HL-60 (cell line): ENCODE measurements around the gene ZSWIM4.

Source experiments
- TF ChIP-seq, protein P1 (sequence below): IDR thresholded peaks from one replicate; pipeline ENCODE4 v1.5.1; 2011; ENCODE audit warnings: low read length, control low read depth, inconsistent platforms; ENCODE audit not compliant: insufficient read depth
- TF ChIP-seq, protein P2 (sequence below): IDR thresholded peaks from 2 replicates; pipeline ENCODE4 v1.6.1; 2012; ENCODE audit warnings: low read depth; ENCODE audit not compliant: insufficient replicate concordance

- TF ChIP-seq, protein P1, sequence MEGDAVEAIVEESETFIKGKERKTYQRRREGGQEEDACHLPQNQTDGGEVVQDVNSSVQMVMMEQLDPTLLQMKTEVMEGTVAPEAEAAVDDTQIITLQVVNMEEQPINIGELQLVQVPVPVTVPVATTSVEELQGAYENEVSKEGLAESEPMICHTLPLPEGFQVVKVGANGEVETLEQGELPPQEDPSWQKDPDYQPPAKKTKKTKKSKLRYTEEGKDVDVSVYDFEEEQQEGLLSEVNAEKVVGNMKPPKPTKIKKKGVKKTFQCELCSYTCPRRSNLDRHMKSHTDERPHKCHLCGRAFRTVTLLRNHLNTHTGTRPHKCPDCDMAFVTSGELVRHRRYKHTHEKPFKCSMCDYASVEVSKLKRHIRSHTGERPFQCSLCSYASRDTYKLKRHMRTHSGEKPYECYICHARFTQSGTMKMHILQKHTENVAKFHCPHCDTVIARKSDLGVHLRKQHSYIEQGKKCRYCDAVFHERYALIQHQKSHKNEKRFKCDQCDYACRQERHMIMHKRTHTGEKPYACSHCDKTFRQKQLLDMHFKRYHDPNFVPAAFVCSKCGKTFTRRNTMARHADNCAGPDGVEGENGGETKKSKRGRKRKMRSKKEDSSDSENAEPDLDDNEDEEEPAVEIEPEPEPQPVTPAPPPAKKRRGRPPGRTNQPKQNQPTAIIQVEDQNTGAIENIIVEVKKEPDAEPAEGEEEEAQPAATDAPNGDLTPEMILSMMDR: no peak
- TF ChIP-seq, protein P2, sequence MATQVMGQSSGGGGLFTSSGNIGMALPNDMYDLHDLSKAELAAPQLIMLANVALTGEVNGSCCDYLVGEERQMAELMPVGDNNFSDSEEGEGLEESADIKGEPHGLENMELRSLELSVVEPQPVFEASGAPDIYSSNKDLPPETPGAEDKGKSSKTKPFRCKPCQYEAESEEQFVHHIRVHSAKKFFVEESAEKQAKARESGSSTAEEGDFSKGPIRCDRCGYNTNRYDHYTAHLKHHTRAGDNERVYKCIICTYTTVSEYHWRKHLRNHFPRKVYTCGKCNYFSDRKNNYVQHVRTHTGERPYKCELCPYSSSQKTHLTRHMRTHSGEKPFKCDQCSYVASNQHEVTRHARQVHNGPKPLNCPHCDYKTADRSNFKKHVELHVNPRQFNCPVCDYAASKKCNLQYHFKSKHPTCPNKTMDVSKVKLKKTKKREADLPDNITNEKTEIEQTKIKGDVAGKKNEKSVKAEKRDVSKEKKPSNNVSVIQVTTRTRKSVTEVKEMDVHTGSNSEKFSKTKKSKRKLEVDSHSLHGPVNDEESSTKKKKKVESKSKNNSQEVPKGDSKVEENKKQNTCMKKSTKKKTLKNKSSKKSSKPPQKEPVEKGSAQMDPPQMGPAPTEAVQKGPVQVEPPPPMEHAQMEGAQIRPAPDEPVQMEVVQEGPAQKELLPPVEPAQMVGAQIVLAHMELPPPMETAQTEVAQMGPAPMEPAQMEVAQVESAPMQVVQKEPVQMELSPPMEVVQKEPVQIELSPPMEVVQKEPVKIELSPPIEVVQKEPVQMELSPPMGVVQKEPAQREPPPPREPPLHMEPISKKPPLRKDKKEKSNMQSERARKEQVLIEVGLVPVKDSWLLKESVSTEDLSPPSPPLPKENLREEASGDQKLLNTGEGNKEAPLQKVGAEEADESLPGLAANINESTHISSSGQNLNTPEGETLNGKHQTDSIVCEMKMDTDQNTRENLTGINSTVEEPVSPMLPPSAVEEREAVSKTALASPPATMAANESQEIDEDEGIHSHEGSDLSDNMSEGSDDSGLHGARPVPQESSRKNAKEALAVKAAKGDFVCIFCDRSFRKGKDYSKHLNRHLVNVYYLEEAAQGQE: no peak
Observed at GRCh38 chr19:13806728-13807127, 11.5 kb downstream of the ZSWIM4 start.
